ENCODE data around the gene TYMS. TPM values are rescaled to one million over a fixed set of nuclear protein-coding genes. Genes with fewer than 3 reads are reported as not detected.
"Not testable (repeated sequence)": the region's sequence is repeated elsewhere in the genome, so short reads cannot be mapped to it uniquely, and the experiment has no call there.

TYMS gene
- total RNA-seq, 1 experiment from 2014 or later, result 140 TPM

DNA sequence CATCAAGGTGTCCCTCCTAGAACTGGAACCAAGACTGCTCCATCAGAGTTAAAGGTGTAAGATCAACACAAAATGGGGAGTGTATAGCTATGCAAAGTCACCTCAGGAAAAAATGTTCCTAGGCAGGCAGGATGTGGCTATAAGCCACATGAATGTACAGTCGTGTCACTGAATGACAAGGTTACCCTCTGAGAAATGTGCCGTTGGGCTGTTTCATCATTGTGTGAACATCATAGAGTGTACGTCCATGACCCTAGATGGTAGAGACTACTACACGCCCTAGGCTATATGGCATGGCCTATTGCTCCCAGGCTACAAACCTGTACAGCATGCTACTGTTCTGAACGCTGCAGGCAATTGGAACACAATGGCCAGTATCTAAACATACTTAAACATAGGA is 24.5 kb downstream of the TYMS start:
- H3K4me3 Mint-ChIP-seq, result no peak overlapping the region
- H3K14ac ChIP-seq (ENCODE audit: insufficient read depth, low read length), result no peak overlapping the region
- no peak overlapping the region for H4K8ac ChIP-seq (replicated peaks; ENCODE audit: insufficient read length, low read depth, low read length)
- no peak overlapping the region for H3T11ph ChIP-seq (ENCODE audit: low read length)
- no peak overlapping the region for H2AFZ ChIP-seq (ENCODE audit: low read length)
- peaks cover 16 to 18% of the 10 kb centered on the region in 2 experiments for H3K4me1 Mint-ChIP-seq
- H3K23me2 ChIP-seq (ENCODE audit: insufficient read length, low read depth, low read length, poor library complexity, severe bottlenecking), result no peaks in the 10 kb centered on the region
- no CpG with 5 or more reads among the region's 5 CpGs for WGBS (ENCODE audit: extremely low coverage, insufficient read length, low lambda C conversion rate)
- no peaks in the 10 kb centered on the region for H3K27me3 ChIP-seq (ENCODE audit: insufficient read depth, low read length)
- no peak overlapping the region for H2BK20ac ChIP-seq (ENCODE audit: low read depth, low read length, poor library complexity, severe bottlenecking)
- no peak overlapping the region for H3K27ac Mint-ChIP-seq
- no peaks in the 10 kb centered on the region for H3K9me3 Mint-ChIP-seq
- H2BK12ac ChIP-seq (ENCODE audit: insufficient read length, low read depth, low read length), result no peak overlapping the region
- no peak overlapping the region for H2AK5ac ChIP-seq (ENCODE audit: insufficient read length, low read length)
- no peak overlapping the region for H2BK5ac ChIP-seq (ENCODE audit: insufficient read length, low read length)
- peaks cover 3% of the 10 kb centered on the region; the same call in 1 of the 2 replicates for H3K27me3 Mint-ChIP-seq (ENCODE audit: low read depth)
- no peak overlapping the region for H3K4ac ChIP-seq (ENCODE audit: low read depth, low read length)
- no peaks in the 10 kb centered on the region for H3K79me2 ChIP-seq (ENCODE audit: insufficient read depth, low read length)
- TF ChIP-seq, protein P1, sequence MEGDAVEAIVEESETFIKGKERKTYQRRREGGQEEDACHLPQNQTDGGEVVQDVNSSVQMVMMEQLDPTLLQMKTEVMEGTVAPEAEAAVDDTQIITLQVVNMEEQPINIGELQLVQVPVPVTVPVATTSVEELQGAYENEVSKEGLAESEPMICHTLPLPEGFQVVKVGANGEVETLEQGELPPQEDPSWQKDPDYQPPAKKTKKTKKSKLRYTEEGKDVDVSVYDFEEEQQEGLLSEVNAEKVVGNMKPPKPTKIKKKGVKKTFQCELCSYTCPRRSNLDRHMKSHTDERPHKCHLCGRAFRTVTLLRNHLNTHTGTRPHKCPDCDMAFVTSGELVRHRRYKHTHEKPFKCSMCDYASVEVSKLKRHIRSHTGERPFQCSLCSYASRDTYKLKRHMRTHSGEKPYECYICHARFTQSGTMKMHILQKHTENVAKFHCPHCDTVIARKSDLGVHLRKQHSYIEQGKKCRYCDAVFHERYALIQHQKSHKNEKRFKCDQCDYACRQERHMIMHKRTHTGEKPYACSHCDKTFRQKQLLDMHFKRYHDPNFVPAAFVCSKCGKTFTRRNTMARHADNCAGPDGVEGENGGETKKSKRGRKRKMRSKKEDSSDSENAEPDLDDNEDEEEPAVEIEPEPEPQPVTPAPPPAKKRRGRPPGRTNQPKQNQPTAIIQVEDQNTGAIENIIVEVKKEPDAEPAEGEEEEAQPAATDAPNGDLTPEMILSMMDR (conservative IDR thresholded peaks at IDR 0.05), result no peak
- peaks cover 6% of the 10 kb centered on the region; the same call in 1 of the 2 replicates for H3K4me1 ChIP-seq (ENCODE audit: insufficient read depth, low read length)
- no peak overlapping the region for H2BK120ac ChIP-seq (ENCODE audit: low read depth, low read length, poor library complexity, severe bottlenecking)
- H3K56ac ChIP-seq (ENCODE audit: insufficient read length, low read depth, low read length), result no peak overlapping the region
- no peak overlapping the region for H3K4me2 ChIP-seq (ENCODE audit: insufficient read depth, insufficient read length, low read length)
- no peak overlapping the region for H2BK15ac ChIP-seq (ENCODE audit: low read depth, low read length)
- H3K9me3 ChIP-seq (ENCODE audit: control insufficient read depth, low read depth, low read length), result no peaks in the 10 kb centered on the region
- H4K20me1 ChIP-seq (ENCODE audit: control insufficient read depth, insufficient read depth, insufficient read length), result no peaks in the 10 kb centered on the region
- no peaks in the 10 kb centered on the region for H3K79me1 ChIP-seq (ENCODE audit: insufficient read depth, low read depth, low read length, poor library complexity, severe bottlenecking)
- H3K23ac ChIP-seq (ENCODE audit: insufficient read length, low read depth, low read length), result no peak overlapping the region
- no peak overlapping the region for H3K9ac ChIP-seq (ENCODE audit: extremely low read depth, insufficient read length, low read length)
- H3K18ac ChIP-seq (ENCODE audit: insufficient read length, low read depth, low read length), result no peak overlapping the region
- no peak overlapping the region for H3K27ac ChIP-seq (ENCODE audit: insufficient read length, low read depth, low read length)
- H3K36me3 Mint-ChIP-seq (ENCODE audit: insufficient read depth in 1 of 3, low read depth in 3 of 3), result peaks cover 11 to 61% (median 44%) of the 10 kb centered on the region in 3 experiments
- no peak overlapping the region for H4K91ac ChIP-seq (ENCODE audit: insufficient read length, low read depth, low read length)
- DNase-seq, result no peak
- H4K5ac ChIP-seq (ENCODE audit: insufficient read length, low read depth, low read length), result no peak overlapping the region

DNA sequence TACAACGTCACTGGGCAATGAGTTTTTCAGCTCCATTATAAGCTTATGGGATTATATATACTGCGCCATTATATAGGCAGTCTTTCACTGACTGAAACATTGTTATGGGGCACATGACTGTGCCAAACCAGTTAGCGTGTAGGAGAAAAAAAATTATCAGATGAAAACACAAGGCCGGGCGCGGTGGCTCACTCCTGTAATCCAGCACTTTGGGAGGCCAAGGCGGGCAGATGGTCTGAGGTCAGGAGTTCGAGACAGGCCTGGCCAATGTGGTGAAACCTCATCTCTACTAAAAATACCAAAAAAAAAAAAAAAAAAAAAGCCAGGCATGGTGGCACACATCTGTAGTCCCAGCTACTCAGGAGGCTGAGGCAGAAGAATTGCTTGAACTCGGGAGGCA is 25.0 kb downstream of the TYMS start:
- H3K36me3 Mint-ChIP-seq (ENCODE audit: insufficient read depth in 1 of 3, low read depth in 3 of 3), result peaks cover 12 to 60% (median 41%) of the 10 kb centered on the region in 3 experiments
- not testable (repeated sequence) for DNase-seq; H3K27me3 ChIP-seq (ENCODE audit: insufficient read depth, low read length)

More for the DNA sequence above, 25.0 kb downstream of the TYMS start:
- not testable (repeated sequence) for H2BK15ac ChIP-seq (ENCODE audit: low read depth, low read length); H2BK20ac ChIP-seq (ENCODE audit: low read depth, low read length, poor library complexity, severe bottlenecking); H3K4me2 ChIP-seq (ENCODE audit: insufficient read depth, insufficient read length, low read length); H3K4me3 Mint-ChIP-seq; H3K4me1 ChIP-seq (ENCODE audit: insufficient read depth, low read length); H3K18ac ChIP-seq (ENCODE audit: insufficient read length, low read depth, low read length); H3K9me3 ChIP-seq (ENCODE audit: control insufficient read depth, low read depth, low read length); H2BK5ac ChIP-seq (ENCODE audit: insufficient read length, low read length); H3K9me3 Mint-ChIP-seq; H3K56ac ChIP-seq (ENCODE audit: insufficient read length, low read depth, low read length); H3K4ac ChIP-seq (ENCODE audit: low read depth, low read length); H4K20me1 ChIP-seq (ENCODE audit: control insufficient read depth, insufficient read depth, insufficient read length); H2BK120ac ChIP-seq (ENCODE audit: low read depth, low read length, poor library complexity, severe bottlenecking); H2AFZ ChIP-seq (ENCODE audit: low read length); H4K5ac ChIP-seq (ENCODE audit: insufficient read length, low read depth, low read length); H2BK12ac ChIP-seq (ENCODE audit: insufficient read length, low read depth, low read length); H4K91ac ChIP-seq (ENCODE audit: insufficient read length, low read depth, low read length); H3K27me3 Mint-ChIP-seq (ENCODE audit: low read depth); H3K79me1 ChIP-seq (ENCODE audit: insufficient read depth, low read depth, low read length, poor library complexity, severe bottlenecking); H3K14ac ChIP-seq (ENCODE audit: insufficient read depth, low read length); H3K23ac ChIP-seq (ENCODE audit: insufficient read length, low read depth, low read length); H3K9ac ChIP-seq (ENCODE audit: extremely low read depth, insufficient read length, low read length); H3K27ac Mint-ChIP-seq; H3K23me2 ChIP-seq (ENCODE audit: insufficient read length, low read depth, low read length, poor library complexity, severe bottlenecking); H3K27ac ChIP-seq (ENCODE audit: insufficient read length, low read depth, low read length); H3K79me2 ChIP-seq (ENCODE audit: insufficient read depth, low read length); H4K8ac ChIP-seq (replicated peaks; ENCODE audit: insufficient read length, low read depth, low read length); H3T11ph ChIP-seq (ENCODE audit: low read length); H2AK5ac ChIP-seq (ENCODE audit: insufficient read length, low read length)
- H3K4me1 Mint-ChIP-seq, result peaks cover 20 to 22% of the 10 kb centered on the region in 2 experiments
- no CpG with 5 or more reads among the region's 9 CpGs for WGBS (ENCODE audit: extremely low coverage, insufficient read length, low lambda C conversion rate)
